Peyer's patch (tissue), 4 donors: ENCODE data around the gene PALD1. TPM values are rescaled to one million over a fixed set of nuclear protein-coding genes. Genes with fewer than 3 reads are reported as not detected.

Experiments used
- DNase-seq, 3 donors: peaks; one replicate each; pipeline ENCODE4 v3.0.0-alpha.2; 2017 to 2019
- H3K27ac ChIP-seq, 4 donors: fragments of 200-600 bp; sonication (generic); one replicate each; pipeline ENCODE4 v1.5.1; 2016 to 2019
- H3K27me3 ChIP-seq, 2 donors: fragments of 200-600 bp; sonication (generic); one replicate each; pipeline ENCODE4 v1.5.1; 2019
- H3K36me3 ChIP-seq, 3 donors: fragments of 200-600 bp; sonication (generic); one replicate each; pipeline ENCODE4 v1.5.1; 2016 to 2019
- H3K4me1 ChIP-seq, 4 donors: fragments of 200-600 bp; sonication (generic); one replicate each; pipeline ENCODE4 v1.5.1; 2016 to 2019
- H3K4me3 ChIP-seq, 4 donors: fragments of 200-600 bp; sonication (generic); 1 replicate in 3 of 4; 2 replicates in 1 of 4; pipeline ENCODE4 v1.5.1; 2016 to 2019; ENCODE audit warnings: mild to moderate bottlenecking in 1 of 4
- H3K9me3 ChIP-seq, 4 donors: fragments of 200-600 bp; sonication (generic); one replicate each; pipeline ENCODE4 v1.5.1; 2016 to 2019; ENCODE audit warnings: mild to moderate bottlenecking in 1 of 4
- CTCF ChIP-seq, 6 experiments: fragments of 450-650 bp in 4 of 6; fragments of 200-600 bp in 2 of 6; sonication (generic) in 1 of 6; IDR thresholded peaks; one replicate each; pipeline ENCODE4 v1.5.1; 2017 to 2019; ENCODE audit warnings: antibody characterized with exemption in 6 of 6, mild to moderate bottlenecking in 3 of 6, moderate library complexity in 1 of 6
- POLR2A ChIP-seq, 2 donors: fragments of 450-650 bp; IDR thresholded peaks; one replicate each; pipeline ENCODE4 v1.5.1; 2017; ENCODE audit warnings: antibody characterized with exemption in 2 of 2, mild to moderate bottlenecking in 2 of 2, moderate library complexity in 2 of 2
- total RNA-seq, 4 donors: library from RNA; depleted of rRNA; stranded (reverse); fragments of >200 nt; gene quantifications; one replicate each; pipeline ENCODE4 v1.1.0, GENCODE V29; 2016

Gene PALD1
- total RNA-seq, 4 donors from 2014 or later, result 1.2 to 15.7 (median 3.6) TPM

GRCh38 chr10:70558295-70558694 is 79.7 kb downstream of the PALD1 start:
- H3K27ac ChIP-seq, result no peak overlapping the region
- peaks cover 0 to 29% (median 0%) of the 10 kb centered on the region in 4 donors for H3K4me1 ChIP-seq
- DNase-seq, result no peak
- H3K9me3 ChIP-seq, result no peaks in the 10 kb centered on the region
- no peaks in the 10 kb centered on the region for H3K27me3 ChIP-seq
- no peaks in the 10 kb centered on the region for H3K36me3 ChIP-seq
- TF ChIP-seq POLR2A (IDR thresholded peaks at IDR 0.05), result no peak
- TF ChIP-seq CTCF (IDR thresholded peaks at IDR 0.05), result no peak
- H3K4me3 ChIP-seq, result no peak overlapping the region

- Histone ChIP-seq H3K9me3 (no peaks in the 10 kb centered on the region), H3K4me1 (peaks cover 0 to 29% (median 0%) of the 10 kb centered on the region in 4 donors), H3K4me3 (peak overlapping the region in 3 of 4 donors; percentile 17 to 33 (median 24)), H3K27me3 (no peaks in the 10 kb centered on the region), H3K27ac (peak overlapping the region in 1 of 4 donors; percentile 7), H3K36me3 (no peaks in the 10 kb centered on the region)
- TF ChIP-seq CTCF (IDR thresholded peaks at IDR 0.05), result peak in 5 of 6 experiments; percentile 29 to 60 (median 37)
- TF ChIP-seq POLR2A (IDR thresholded peaks at IDR 0.05), result peak in 1 of 2 donors; percentile 6
- DNase-seq, result peak; percentile 53 to 78 (median 64)
Observed at GRCh38 chr10:70558871-70559810, 80.6 kb downstream of the PALD1 start.

GRCh38 chr10:70559861-70560260 is 81.3 kb downstream of the PALD1 start:
- no peak for DNase-seq
- Histone ChIP-seq H3K36me3 (peaks cover 0 to 5% (median 0%) of the 10 kb centered on the region in 3 donors), H3K27ac (no peak overlapping the region), H3K4me1 (peaks cover 0 to 29% (median 0%) of the 10 kb centered on the region in 4 donors), H3K4me3 (no peak overlapping the region), H3K27me3 (no peaks in the 10 kb centered on the region), H3K9me3 (no peaks in the 10 kb centered on the region)
- no peak for TF ChIP-seq POLR2A (IDR thresholded peaks at IDR 0.05)

- TF ChIP-seq CTCF (IDR thresholded peaks at IDR 0.05), result no peak
- no peak for TF ChIP-seq POLR2A (IDR thresholded peaks at IDR 0.05)
- no peak overlapping the region for H3K4me3 ChIP-seq
- no peak for DNase-seq
- H3K9me3 ChIP-seq, result no peaks in the 10 kb centered on the region
- H3K27ac ChIP-seq, result no peak overlapping the region
- H3K4me1 ChIP-seq, result peaks cover 0 to 29% (median 0%) of the 10 kb centered on the region in 4 donors
- no peaks in the 10 kb centered on the region for H3K27me3 ChIP-seq
- H3K36me3 ChIP-seq, result peaks cover 0 to 5% (median 0%) of the 10 kb centered on the region in 3 donors
Observed at GRCh38 chr10:70560511-70560941, 82.0 kb downstream of the PALD1 start.

GRCh38 chr10:70561070-70561469 is 82.5 kb downstream of the PALD1 start:
- Histone ChIP-seq H3K9me3 (no peaks in the 10 kb centered on the region), H3K27ac (no peak overlapping the region), H3K36me3 (peaks cover 0 to 5% (median 0%) of the 10 kb centered on the region in 3 donors), H3K4me1 (peaks cover 0 to 29% (median 0%) of the 10 kb centered on the region in 4 donors), H3K27me3 (no peaks in the 10 kb centered on the region), H3K4me3 (no peak overlapping the region)
- TF ChIP-seq CTCF (IDR thresholded peaks at IDR 0.05), result no peak
- TF ChIP-seq POLR2A (IDR thresholded peaks at IDR 0.05), result no peak
- DNase-seq, result no peak

GRCh38 chr10:70561558-70561957 is 83.0 kb downstream of the PALD1 start:
- no peaks in the 10 kb centered on the region for H3K9me3 ChIP-seq
- peaks cover 0 to 5% (median 0%) of the 10 kb centered on the region in 3 donors for H3K36me3 ChIP-seq
- no peak for DNase-seq
- peaks cover 0 to 29% (median 0%) of the 10 kb centered on the region in 4 donors for H3K4me1 ChIP-seq
- no peak overlapping the region for H3K4me3 ChIP-seq
- TF ChIP-seq POLR2A (IDR thresholded peaks at IDR 0.05) (no peak), CTCF (IDR thresholded peaks at IDR 0.05) (no peak)
- H3K27me3 ChIP-seq, result no peaks in the 10 kb centered on the region
- no peak overlapping the region for H3K27ac ChIP-seq
